ENCODE measurements around the gene ZNF133.

DNA sequence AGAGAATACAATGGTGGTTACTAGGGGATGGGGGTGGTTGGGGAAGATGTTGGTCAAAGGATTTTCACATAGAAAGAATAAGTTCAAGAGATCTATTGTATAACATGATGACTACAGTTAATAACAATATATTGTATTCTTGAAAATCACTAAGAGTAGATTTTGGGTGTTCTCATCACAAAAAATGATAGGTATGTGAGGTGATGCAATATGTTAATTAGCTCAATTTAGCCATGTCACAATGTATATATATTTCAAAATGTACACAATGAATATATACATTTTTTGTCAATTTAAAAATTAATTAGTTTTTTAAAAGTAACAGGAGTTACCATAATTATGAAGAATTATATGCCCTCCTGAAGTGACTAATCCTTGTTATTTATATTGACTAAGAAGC is 22.3 kb downstream of the ZNF133 start:
- TF ChIP-seq, protein P1, sequence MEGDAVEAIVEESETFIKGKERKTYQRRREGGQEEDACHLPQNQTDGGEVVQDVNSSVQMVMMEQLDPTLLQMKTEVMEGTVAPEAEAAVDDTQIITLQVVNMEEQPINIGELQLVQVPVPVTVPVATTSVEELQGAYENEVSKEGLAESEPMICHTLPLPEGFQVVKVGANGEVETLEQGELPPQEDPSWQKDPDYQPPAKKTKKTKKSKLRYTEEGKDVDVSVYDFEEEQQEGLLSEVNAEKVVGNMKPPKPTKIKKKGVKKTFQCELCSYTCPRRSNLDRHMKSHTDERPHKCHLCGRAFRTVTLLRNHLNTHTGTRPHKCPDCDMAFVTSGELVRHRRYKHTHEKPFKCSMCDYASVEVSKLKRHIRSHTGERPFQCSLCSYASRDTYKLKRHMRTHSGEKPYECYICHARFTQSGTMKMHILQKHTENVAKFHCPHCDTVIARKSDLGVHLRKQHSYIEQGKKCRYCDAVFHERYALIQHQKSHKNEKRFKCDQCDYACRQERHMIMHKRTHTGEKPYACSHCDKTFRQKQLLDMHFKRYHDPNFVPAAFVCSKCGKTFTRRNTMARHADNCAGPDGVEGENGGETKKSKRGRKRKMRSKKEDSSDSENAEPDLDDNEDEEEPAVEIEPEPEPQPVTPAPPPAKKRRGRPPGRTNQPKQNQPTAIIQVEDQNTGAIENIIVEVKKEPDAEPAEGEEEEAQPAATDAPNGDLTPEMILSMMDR (conservative IDR thresholded peaks at IDR 0.05; ENCODE audit: low read depth, low read length) = no peak
- TF ChIP-seq EZH2 (IDR thresholded peaks at IDR 0.05; ENCODE audit: low read length, unreplicated experiment) = no peak
